Measurements from ENCODE around the gene ARAP1.

ARAP1 gene

GRCh38 chr11:72720784-72721183 lies 31.4 kb downstream of the ARAP1 start:
- peak overlapping the region; percentile 60 for H3K4me3 ChIP-seq (ENCODE audit: low read depth, low read length)
- in situ Hi-C loops (cut with HindIII; ENCODE audit: low sequenced_read_pairs), result no loop called here
- TF ChIP-seq CTCF (IDR thresholded peaks at IDR 0.05; ENCODE audit: low read depth, low read length), result no peak
- DNase-seq (ENCODE audit: low read depth, low spot score), result no peak

- no peak overlapping the region for H3K4me3 ChIP-seq (ENCODE audit: low read depth, low read length)
- DNase-seq (ENCODE audit: low read depth, low spot score), result no peak
- in situ Hi-C loops (cut with HindIII; ENCODE audit: low sequenced_read_pairs), result no loop called here
- TF ChIP-seq CTCF (IDR thresholded peaks at IDR 0.05; ENCODE audit: low read depth, low read length), result no peak
Observed at GRCh38 chr11:72720047-72720446, 32.2 kb downstream of the ARAP1 start.

- no peak overlapping the region for H3K4me3 ChIP-seq (ENCODE audit: low read depth, low read length)
- in situ Hi-C loops (cut with HindIII; ENCODE audit: low sequenced_read_pairs), result no loop called here
- no peak for DNase-seq (ENCODE audit: low read depth, low spot score)
- TF ChIP-seq CTCF (IDR thresholded peaks at IDR 0.05; ENCODE audit: low read depth, low read length), result no peak
Observed at GRCh38 chr11:72719551-72719950, 32.7 kb downstream of the ARAP1 start.

- DNase-seq (ENCODE audit: low read depth, low spot score), result no peak
- no peak overlapping the region for H3K4me3 ChIP-seq (ENCODE audit: low read depth, low read length)
- in situ Hi-C loops (cut with HindIII; ENCODE audit: low sequenced_read_pairs), result no loop called here
- no peak for TF ChIP-seq CTCF (IDR thresholded peaks at IDR 0.05; ENCODE audit: low read depth, low read length)
Observed at GRCh38 chr11:72719144-72719543, 33.1 kb downstream of the ARAP1 start.

GRCh38 chr11:72718101-72718501 lies 34.1 kb downstream of the ARAP1 start:
- in situ Hi-C loops (cut with HindIII; ENCODE audit: low sequenced_read_pairs), result no loop called here
- TF ChIP-seq CTCF (IDR thresholded peaks at IDR 0.05; ENCODE audit: low read depth, low read length), result no peak
- no peak for DNase-seq (ENCODE audit: low read depth, low spot score)
- no peak overlapping the region for H3K4me3 ChIP-seq (ENCODE audit: low read depth, low read length)

- no peak overlapping the region for H3K4me3 ChIP-seq (ENCODE audit: low read depth, low read length)
- no peak for TF ChIP-seq CTCF (IDR thresholded peaks at IDR 0.05; ENCODE audit: low read depth, low read length)
- in situ Hi-C loops (cut with HindIII; ENCODE audit: low sequenced_read_pairs), result no loop called here
- no peak for DNase-seq (ENCODE audit: low read depth, low spot score)
Observed at GRCh38 chr11:72716788-72717435, 35.3 kb downstream of the ARAP1 start.
